HK-2 (cell line): ENCODE results near the gene UBXN7.
"Not testable (repeated sequence)": the region's sequence is repeated elsewhere in the genome, so short reads cannot be mapped to it uniquely, and the experiment has no call there.

Experiments
- DNase-seq: peaks from one replicate; pipeline ENCODE4 v3.0.0-alpha.2; 2018; ENCODE audit not compliant: unreplicated experiment

UBXN7 gene

GRCh38 chr3:196418601-196419000, 13.6 kb downstream of the UBXN7 start:
- no peak for DNase-seq

GRCh38 chr3:196414469-196414868, 17.8 kb downstream of the UBXN7 start:
- DNase-seq, result no peak

GRCh38 chr3:196412704-196413103, 19.5 kb downstream of the UBXN7 start:
- DNase-seq, result no peak

- no peak for DNase-seq
Observed at GRCh38 chr3:196409409-196409808, 22.8 kb downstream of the UBXN7 start.

GRCh38 chr3:196408565-196409300, 23.5 kb downstream of the UBXN7 start:
- DNase-seq, result no peak

- no peak for DNase-seq
Observed at GRCh38 chr3:196406811-196407470, 25.3 kb downstream of the UBXN7 start.

- DNase-seq, result no peak
Observed at GRCh38 chr3:196400331-196400730, 31.9 kb downstream of the UBXN7 start.

GRCh38 chr3:196399485-196399945, 32.7 kb downstream of the UBXN7 start:
- peak; percentile 26 for DNase-seq

GRCh38 chr3:196398782-196399181, 33.4 kb downstream of the UBXN7 start:
- DNase-seq, result no peak

GRCh38 chr3:196397941-196398340, 34.3 kb downstream of the UBXN7 start:
- no peak for DNase-seq

GRCh38 chr3:196390116-196390515, 42.1 kb downstream of the UBXN7 start:
- DNase-seq, result no peak

- DNase-seq, result no peak
Observed at GRCh38 chr3:196388956-196389355, 43.3 kb downstream of the UBXN7 start.

- DNase-seq, result not testable (repeated sequence)
Observed at GRCh38 chr3:196387941-196388340, 44.3 kb downstream of the UBXN7 start.

GRCh38 chr3:196386797-196387196, 45.4 kb downstream of the UBXN7 start:
- DNase-seq, result not testable (repeated sequence)

GRCh38 chr3:196386034-196386433, 46.2 kb downstream of the UBXN7 start:
- not testable (repeated sequence) for DNase-seq

GRCh38 chr3:196385446-196385845, 46.8 kb downstream of the UBXN7 start:
- not testable (repeated sequence) for DNase-seq

GRCh38 chr3:196378146-196378841, 53.9 kb downstream of the UBXN7 start:
- DNase-seq, result no peak

GRCh38 chr3:196377321-196377720, 54.9 kb downstream of the UBXN7 start:
- DNase-seq, result no peak

GRCh38 chr3:196365736-196366135, 66.5 kb downstream of the UBXN7 start:
- no peak for DNase-seq

- no peak for DNase-seq
Observed at GRCh38 chr3:196360586-196360985, 71.6 kb downstream of the UBXN7 start.

GRCh38 chr3:196358540-196358939, 73.7 kb downstream of the UBXN7 start:
- not testable (repeated sequence) for DNase-seq

- DNase-seq, result no peak
Observed at GRCh38 chr3:196357905-196358304, 74.3 kb downstream of the UBXN7 start.

GRCh38 chr3:196356556-196356955, 75.7 kb downstream of the UBXN7 start:
- DNase-seq, result no peak
